Activated T-helper 1 cell treated with anti-CD3 and anti-CD28 coated beads, Interleukin-12 subunit alpha, Interleukin-12 subunit beta, Interleukin-2, Interleukin-4 antibody, amounts not matched to agents 30 ng/mL and 10 ng/mL and 1 ng/mL, durations not matched to agents 14 hours and 24 hours and 36 hours (primary cell): ENCODE data around the gene EXOSC7. TPM values are rescaled to one million over a fixed set of nuclear protein-coding genes. Genes with fewer than 3 reads are reported as not detected.

Source experiments
- DNase-seq: peaks from one replicate; pipeline ENCODE4 v3.0.0; 2021; ENCODE audit warnings: low spot score
- H3K27ac Mint-ChIP-seq: one replicate; pipeline ENCODE4 v1.8.0; 2021; ENCODE audit warnings: mild to moderate bottlenecking, mixed read lengths
- H3K27me3 Mint-ChIP-seq: one replicate; pipeline ENCODE4 v1.8.0; 2022; ENCODE audit warnings: mild to moderate bottlenecking, moderate library complexity, mixed read lengths; ENCODE audit not compliant: insufficient read depth
- H3K36me3 Mint-ChIP-seq: one replicate; pipeline ENCODE4 v1.8.0; 2021; ENCODE audit warnings: low read depth, mixed read lengths
- H3K4me1 Mint-ChIP-seq: one replicate; pipeline ENCODE4 v1.8.0; 2021; ENCODE audit warnings: low read depth, mixed read lengths
- H3K4me3 Mint-ChIP-seq: one replicate; pipeline ENCODE4 v1.8.0; 2021; ENCODE audit warnings: mild to moderate bottlenecking, moderate library complexity, mixed read lengths
- H3K9me3 Mint-ChIP-seq: one replicate; pipeline ENCODE4 v1.8.0; 2021; ENCODE audit warnings: mixed read lengths
- intact Hi-C: fragments of 100-400 bp; cut with micrococcal nuclease; formaldehyde crosslinking; loops from one replicate; pipeline ENCODE4 v1.15.1; 2024
- total RNA-seq: library from RNA; stranded (reverse); gene quantifications from 2 replicates; pipeline ENCODE4 v1.2.3, GENCODE V29; 2022

EXOSC7 gene
- total RNA-seq, 1 donor from 2014 or later = 94.4 TPM

DNA sequence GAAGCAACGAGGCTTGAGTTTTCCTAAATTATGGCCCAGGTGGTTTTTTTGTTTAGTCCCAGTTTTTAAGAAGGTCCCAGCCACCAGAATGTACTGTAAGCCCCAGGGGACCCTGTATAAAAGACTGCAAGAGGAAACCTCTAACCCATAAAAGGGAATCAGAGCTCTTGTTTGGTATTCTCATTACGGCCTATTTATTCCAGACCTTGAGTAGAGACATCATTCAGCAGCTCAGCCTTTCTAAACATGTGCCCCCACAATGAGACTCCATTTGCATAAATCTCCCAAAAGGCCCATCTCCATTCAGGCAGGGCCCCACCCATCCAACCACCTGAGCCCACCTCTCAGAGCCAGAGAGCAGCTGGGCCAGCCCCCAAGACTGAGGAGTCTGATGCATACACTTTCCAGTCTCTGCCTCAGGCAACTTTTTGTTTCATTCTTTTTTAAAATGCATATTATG is 25.7 kb upstream of the EXOSC7 start:
- Mint-ChIP-seq H3K27ac (no peak overlapping the region), H3K9me3 (no peaks in the 10 kb centered on the region), H3K4me1 (peaks cover 14% of the 10 kb centered on the region), H3K27me3 (no peaks in the 10 kb centered on the region), H3K36me3 (peaks cover 8% of the 10 kb centered on the region), H3K4me3 (no peak overlapping the region)
- no peak for DNase-seq
- intact Hi-C loops = no loop called here

DNA sequence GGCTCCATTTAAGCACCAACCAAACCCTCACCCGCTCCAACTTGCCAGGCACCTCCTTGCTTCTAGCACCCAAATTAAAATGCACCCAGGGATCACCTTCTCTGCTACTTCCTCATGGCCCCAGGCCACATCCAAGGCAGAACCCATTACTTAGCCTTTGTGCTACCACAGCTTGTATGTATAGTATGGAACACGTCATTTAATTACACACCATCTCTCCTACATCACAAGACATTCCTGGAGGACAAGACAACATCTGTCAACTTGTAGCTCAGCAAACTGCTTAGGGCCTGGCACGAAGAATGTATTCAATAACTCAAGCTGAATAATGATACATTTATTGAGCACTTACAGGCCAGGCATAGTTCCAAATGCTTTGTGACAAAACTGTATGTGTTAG is 23.4 kb upstream of the EXOSC7 start:
- Mint-ChIP-seq H3K4me3 (no peak overlapping the region), H3K9me3 (no peaks in the 10 kb centered on the region), H3K4me1 (peaks cover 15% of the 10 kb centered on the region), H3K27ac (no peak overlapping the region), H3K36me3 (peaks cover 12% of the 10 kb centered on the region), H3K27me3 (no peaks in the 10 kb centered on the region)
- intact Hi-C loops = no loop called here
- no peak for DNase-seq

DNA sequence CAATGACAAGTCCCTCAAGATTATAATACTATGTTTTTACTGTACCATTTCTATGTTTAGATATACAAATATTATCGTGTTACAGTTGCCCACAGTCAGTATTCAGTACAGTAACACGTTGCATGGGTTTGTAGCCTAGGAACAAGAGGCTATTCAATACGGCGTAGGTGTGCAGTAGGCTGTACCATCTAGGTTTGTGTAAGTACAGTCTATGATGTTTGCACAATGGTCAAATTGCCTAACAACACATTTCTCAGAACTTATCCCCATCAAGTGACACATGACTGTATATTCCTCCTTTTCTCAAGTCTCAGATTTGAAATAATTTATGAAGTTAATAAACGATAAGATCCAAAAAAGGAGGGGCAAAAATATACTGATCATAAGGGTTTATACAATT is 21.7 kb upstream of the EXOSC7 start:
- Mint-ChIP-seq H3K9me3 (no peaks in the 10 kb centered on the region), H3K27me3 (no peaks in the 10 kb centered on the region), H3K4me3 (no peak overlapping the region), H3K36me3 (peaks cover 14% of the 10 kb centered on the region), H3K4me1 (peaks cover 15% of the 10 kb centered on the region), H3K27ac (no peak overlapping the region)
- intact Hi-C loops = no loop called here
- DNase-seq = no peak

DNA sequence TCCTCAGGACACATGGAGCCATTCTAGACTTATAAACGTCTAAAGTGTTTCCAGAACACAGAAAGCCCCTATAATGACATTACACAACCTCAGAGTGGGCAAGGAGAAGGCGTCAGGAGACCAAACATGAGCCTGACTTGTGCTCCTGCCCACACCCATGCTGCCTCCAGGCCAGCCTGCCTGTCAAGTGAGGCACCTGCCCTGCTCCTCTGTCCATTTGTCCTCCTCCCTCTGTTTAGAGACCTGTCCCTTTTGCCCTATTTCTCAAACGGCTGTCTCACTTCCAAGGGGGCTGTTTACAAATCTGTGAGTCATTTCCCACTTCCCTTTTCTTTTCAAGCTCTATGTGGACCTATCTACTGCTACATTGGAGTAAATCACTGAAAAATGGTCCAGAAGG is 21.1 kb upstream of the EXOSC7 start:
- Mint-ChIP-seq H3K4me3 (no peak overlapping the region), H3K27me3 (no peaks in the 10 kb centered on the region), H3K27ac (no peak overlapping the region), H3K9me3 (no peaks in the 10 kb centered on the region), H3K36me3 (peaks cover 14% of the 10 kb centered on the region), H3K4me1 (peaks cover 15% of the 10 kb centered on the region)
- intact Hi-C loops = no loop called here
- DNase-seq = no peak

DNA sequence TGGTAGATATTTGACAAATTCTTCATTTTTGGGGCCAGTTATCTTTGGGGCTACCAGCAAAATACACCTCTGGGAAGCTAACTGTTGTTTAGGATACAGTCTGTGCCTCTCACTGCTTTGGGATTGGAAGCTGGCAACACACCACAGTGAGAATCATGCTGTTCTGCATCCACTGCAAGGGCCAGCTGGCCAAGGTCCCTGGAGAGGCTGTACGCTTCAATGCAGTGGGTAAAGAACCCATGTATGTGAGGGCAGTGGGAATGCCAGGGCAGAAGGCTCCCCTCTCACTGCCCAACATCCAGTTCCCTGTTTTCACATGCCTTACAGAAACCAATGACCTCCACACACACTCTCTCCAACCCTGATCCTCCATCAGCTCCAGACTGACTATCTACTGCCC is 20.1 kb upstream of the EXOSC7 start:
- H3K4me3 Mint-ChIP-seq = no peak overlapping the region
- H3K27ac Mint-ChIP-seq = no peak overlapping the region
- no peak for DNase-seq
- intact Hi-C loops = no loop called here
- peaks cover 20% of the 10 kb centered on the region for H3K4me1 Mint-ChIP-seq
- H3K27me3 Mint-ChIP-seq = no peaks in the 10 kb centered on the region
- no peaks in the 10 kb centered on the region for H3K9me3 Mint-ChIP-seq
- H3K36me3 Mint-ChIP-seq = peaks cover 14% of the 10 kb centered on the region

DNA sequence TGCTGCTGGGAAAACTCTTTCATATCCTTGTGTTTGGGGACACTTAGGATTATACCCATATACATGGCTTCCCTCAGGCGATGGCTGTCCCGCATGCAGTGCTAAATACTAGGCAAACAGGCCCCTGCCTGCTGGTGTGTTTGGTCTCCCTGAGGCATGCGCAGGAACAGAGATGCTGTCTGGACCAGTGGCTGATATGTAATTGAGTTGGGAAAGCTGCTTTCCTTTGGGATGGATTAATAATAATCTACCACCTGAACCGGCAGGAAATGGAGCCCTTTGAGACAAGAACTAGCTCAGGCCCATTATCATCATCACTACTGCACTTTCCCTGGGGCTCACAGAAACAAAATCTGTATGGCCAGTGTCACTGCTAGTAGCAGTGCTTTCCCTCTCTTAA is 18.1 kb upstream of the EXOSC7 start:
- H3K4me3 Mint-ChIP-seq = no peak overlapping the region
- DNase-seq = no peak
- H3K27me3 Mint-ChIP-seq = no peaks in the 10 kb centered on the region
- peaks cover 14% of the 10 kb centered on the region for H3K36me3 Mint-ChIP-seq
- H3K4me1 Mint-ChIP-seq = peaks cover 26% of the 10 kb centered on the region
- intact Hi-C loops = no loop called here
- H3K9me3 Mint-ChIP-seq = no peaks in the 10 kb centered on the region
- no peak overlapping the region for H3K27ac Mint-ChIP-seq

DNA sequence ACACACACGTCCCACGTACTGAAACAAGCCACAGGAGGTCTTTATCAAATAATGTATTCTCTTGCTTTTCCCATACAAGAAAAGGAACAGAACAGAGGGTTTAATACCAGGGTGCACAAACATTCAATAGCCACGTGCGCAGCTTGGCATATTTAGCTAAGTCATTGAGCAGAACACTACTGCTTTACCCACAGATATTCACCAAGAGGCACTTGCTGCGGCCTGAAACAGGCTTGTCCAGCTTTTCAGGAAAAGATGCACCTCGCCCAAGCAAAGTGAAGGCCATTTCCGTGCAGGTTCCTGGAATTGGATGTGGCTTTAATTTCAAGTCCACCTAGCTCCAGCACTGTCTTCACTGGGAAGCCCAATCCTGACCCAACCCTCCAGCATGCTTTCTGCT is 17.7 kb upstream of the EXOSC7 start:
- Mint-ChIP-seq H3K9me3 (no peaks in the 10 kb centered on the region), H3K27me3 (no peaks in the 10 kb centered on the region), H3K27ac (no peak overlapping the region), H3K4me1 (peaks cover 26% of the 10 kb centered on the region), H3K36me3 (peaks cover 14% of the 10 kb centered on the region), H3K4me3 (no peak overlapping the region)
- intact Hi-C loops = no loop called here
- no peak for DNase-seq

DNA sequence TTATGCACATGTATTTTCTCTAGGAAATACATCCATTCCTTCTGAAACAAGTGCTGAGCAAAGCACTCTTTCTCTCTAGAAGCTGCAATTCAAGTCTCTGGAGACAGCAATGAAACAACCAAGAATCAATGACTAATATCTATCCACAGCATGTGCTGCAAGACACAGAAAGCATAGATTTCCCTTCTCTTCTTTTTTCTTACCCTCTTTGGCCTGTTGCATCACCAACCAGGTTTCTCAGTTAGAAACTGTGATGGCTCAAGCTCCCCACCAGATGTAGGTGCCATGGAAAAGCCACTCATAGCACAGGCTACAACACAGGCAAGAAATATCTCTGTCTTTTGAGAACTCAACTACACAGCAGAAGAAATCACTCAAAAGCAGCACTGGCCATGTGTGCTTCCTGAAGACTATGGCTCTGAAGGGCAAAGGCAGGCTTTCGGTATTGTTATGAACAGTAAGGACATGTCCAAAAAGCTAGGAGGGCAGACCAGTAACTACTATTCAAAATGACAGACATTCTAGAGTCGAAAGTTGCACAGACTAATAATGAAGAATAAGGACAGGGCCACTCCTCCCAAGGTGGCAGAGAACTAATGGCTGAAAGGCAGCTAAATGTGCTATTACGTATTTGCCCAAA is 15.5 kb upstream of the EXOSC7 start:
- intact Hi-C loops = no loop called here
- Mint-ChIP-seq H3K36me3 (peaks cover 14% of the 10 kb centered on the region), H3K4me1 (peaks cover 30% of the 10 kb centered on the region), H3K4me3 (no peak overlapping the region), H3K9me3 (no peaks in the 10 kb centered on the region), H3K27me3 (no peaks in the 10 kb centered on the region), H3K27ac (no peak overlapping the region)
- DNase-seq = no peak

DNA sequence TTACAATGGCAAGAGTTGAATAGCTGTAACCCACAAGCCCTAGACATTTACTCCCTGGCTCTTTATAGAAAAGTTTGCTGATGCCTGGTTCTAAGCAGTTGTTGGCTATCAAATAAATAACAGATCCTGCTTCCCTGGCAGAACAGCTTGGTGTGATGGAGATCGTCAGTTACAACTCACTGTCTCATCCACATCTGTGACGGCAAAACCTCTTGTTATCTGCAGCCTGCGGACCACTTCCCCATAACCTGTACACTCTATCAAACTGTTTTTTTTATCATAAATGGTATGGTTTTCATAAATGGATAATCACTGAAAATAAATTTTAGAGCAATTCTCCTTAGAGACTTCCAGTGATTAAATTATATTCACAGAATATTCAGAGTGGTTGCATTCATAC is 14.2 kb upstream of the EXOSC7 start:
- DNase-seq = no peak
- H3K27me3 Mint-ChIP-seq = no peaks in the 10 kb centered on the region
- H3K4me3 Mint-ChIP-seq = no peak overlapping the region
- no peaks in the 10 kb centered on the region for H3K9me3 Mint-ChIP-seq
- no peak overlapping the region for H3K27ac Mint-ChIP-seq
- intact Hi-C loops = no loop called here
- H3K4me1 Mint-ChIP-seq = peaks cover 34% of the 10 kb centered on the region
- peaks cover 7% of the 10 kb centered on the region for H3K36me3 Mint-ChIP-seq

DNA sequence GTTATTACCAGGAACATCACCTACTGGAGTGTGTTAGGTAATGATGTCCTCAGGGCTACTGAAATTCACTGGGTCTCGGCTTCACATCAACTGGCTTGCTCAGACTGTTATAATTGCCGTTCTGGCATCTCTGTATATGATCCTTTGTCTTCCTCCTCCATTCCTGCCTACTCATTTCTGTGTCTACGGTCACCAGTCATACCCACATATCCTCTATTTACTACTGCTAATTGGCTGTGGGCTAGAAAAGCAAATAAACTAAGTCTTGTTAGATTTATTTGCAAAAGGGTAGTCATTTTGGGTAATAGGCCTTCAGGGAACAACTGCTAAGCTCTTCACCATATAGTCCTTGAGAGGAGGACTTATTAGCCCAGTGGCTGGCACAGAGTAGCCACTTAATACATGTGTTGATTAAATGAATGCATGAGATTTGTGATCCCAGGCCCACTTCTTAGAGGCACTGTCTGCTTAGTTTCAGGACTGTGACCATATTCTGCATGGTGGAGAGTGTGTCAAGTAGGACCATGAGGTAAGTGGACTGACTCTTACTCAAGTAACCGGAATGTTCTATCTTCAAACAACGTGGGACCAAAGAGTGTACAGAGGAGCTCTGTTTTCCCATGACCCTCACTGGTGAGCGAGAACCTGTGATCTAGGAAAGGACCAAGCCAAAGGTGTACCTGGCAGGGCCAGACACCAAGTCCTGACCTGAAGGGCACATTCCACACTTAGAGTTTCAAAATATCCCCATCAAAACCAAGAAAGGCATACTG is 13.2 kb upstream of the EXOSC7 start:
- H3K27ac Mint-ChIP-seq = no peak overlapping the region
- H3K9me3 Mint-ChIP-seq = no peaks in the 10 kb centered on the region
- DNase-seq = no peak
- H3K27me3 Mint-ChIP-seq = no peaks in the 10 kb centered on the region
- intact Hi-C loops = no loop called here
- H3K4me3 Mint-ChIP-seq = no peak overlapping the region
- H3K36me3 Mint-ChIP-seq = peaks cover 4% of the 10 kb centered on the region
- H3K4me1 Mint-ChIP-seq = peaks cover 41% of the 10 kb centered on the region

DNA sequence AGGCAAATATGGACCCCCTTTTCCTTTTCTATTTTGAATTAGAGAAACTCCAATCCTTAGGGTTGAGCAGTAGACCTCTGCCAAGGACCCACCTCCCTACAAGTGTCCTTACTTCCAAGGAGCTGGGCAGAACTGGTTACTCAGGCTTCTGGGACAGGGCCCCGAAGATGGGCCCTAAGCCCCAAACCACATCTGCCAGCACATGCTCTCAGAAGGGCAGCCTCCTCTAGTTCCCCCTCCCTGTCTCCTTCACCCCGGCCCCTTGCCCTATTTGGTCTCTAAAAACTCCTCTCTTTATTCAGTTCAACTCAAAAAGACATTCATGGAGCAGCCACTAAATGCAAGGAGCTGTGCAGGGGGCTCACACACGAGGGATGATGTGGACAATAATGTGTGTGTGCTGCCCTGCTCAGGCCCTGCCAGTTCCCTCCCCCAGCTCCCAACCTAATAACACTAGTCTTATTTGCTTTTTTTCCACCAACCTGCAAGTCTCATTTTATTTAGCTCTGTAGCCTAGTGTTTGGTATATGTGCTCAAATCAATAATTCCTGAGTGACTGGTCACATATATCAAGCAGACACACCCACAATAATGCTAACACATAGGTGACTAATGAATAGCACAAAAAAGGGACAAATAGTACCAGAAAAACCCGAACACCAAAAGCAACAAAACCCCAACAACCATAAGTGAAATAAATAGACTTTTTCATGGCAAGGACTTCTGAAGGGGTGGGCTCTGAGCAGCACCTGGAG is 12.3 kb upstream of the EXOSC7 start:
- intact Hi-C loops = no loop called here
- peaks cover 50% of the 10 kb centered on the region for H3K4me1 Mint-ChIP-seq
- H3K27me3 Mint-ChIP-seq = no peaks in the 10 kb centered on the region
- H3K36me3 Mint-ChIP-seq = peaks cover 2% of the 10 kb centered on the region
- no peak overlapping the region for H3K4me3 Mint-ChIP-seq
- DNase-seq = no peak
- H3K27ac Mint-ChIP-seq = no peak overlapping the region
- no peaks in the 10 kb centered on the region for H3K9me3 Mint-ChIP-seq

DNA sequence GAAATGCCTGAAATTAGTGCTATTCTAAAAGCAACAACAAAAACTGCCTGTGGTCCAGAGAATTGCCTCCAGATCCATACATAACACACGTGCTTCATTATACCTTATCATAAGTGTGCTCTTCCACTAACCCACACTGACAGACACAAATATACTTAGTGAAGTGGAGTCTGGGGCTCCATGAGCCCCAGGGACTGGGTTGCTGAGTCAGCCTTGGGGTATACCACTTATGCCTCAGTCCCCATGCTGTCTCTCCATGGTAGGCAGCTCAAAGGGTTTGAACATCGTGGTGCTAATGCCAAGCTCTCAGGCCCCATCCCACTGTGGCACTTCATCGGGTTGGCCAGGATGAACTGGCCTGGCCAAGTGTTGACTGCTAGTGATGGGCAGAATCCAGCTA is 10.9 kb upstream of the EXOSC7 start:
- H3K4me3 Mint-ChIP-seq = no peak overlapping the region
- no peaks in the 10 kb centered on the region for H3K27me3 Mint-ChIP-seq
- H3K9me3 Mint-ChIP-seq = no peaks in the 10 kb centered on the region
- peaks cover 2% of the 10 kb centered on the region for H3K36me3 Mint-ChIP-seq
- intact Hi-C loops = no loop called here
- no peak overlapping the region for H3K27ac Mint-ChIP-seq
- H3K4me1 Mint-ChIP-seq = peaks cover 65% of the 10 kb centered on the region
- DNase-seq = no peak

DNA sequence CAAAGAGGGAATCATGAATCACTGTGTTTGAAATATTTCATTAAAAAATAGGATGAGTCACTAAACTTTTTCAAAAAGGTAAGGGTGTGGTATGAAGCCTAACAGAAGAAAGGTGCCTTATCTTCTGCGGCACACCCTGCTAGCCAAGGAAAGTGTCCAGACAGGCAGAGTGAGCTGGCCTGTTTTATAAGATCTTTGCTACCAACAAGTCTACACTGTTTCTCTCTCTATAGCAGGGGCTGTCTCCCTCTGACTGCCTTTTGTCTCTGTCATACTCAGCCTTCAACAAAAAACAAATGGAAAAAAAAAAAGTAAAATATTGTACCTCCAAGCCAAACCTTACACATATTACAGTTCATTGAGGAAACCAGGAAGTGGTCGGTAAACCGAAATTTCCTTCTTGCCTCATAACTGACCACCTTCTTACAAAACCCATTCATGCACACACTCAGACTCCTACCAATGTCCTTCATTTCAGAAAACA is 9.2 kb upstream of the EXOSC7 start:
- Mint-ChIP-seq H3K9me3 (no peaks in the 10 kb centered on the region), H3K36me3 (peaks cover 2% of the 10 kb centered on the region), H3K27ac (no peak overlapping the region), H3K27me3 (no peaks in the 10 kb centered on the region), H3K4me3 (no peak overlapping the region), H3K4me1 (peaks cover 70% of the 10 kb centered on the region)
- intact Hi-C loops = no loop called here
- no peak for DNase-seq
